Endodermal cell (in vitro differentiated cells): ENCODE data around the gene PRKCI. TPM values are rescaled to one million over a fixed set of nuclear protein-coding genes. Genes with fewer than 3 reads are reported as not detected.

ENCODE experiments used
- DNase-seq: peaks from one replicate; pipeline ENCODE4 v3.0.0-alpha.2; 2017
- H3K27ac ChIP-seq: 2 replicates; pipeline ENCODE4 v1.5.1; 2013; ENCODE audit warnings: mild to moderate bottlenecking, low read depth, low read length, moderate library complexity
- H3K27me3 ChIP-seq: 2 replicates; pipeline ENCODE4 v1.6.1; 2013; ENCODE audit warnings: mild to moderate bottlenecking, low read length, moderate library complexity; ENCODE audit not compliant: insufficient read depth, control insufficient read depth, poor library complexity, severe bottlenecking
- H3K36me3 ChIP-seq: 2 replicates; pipeline ENCODE4 v1.7.0; 2013; ENCODE audit warnings: mild to moderate bottlenecking, low read length, moderate library complexity; ENCODE audit not compliant: control insufficient read depth, insufficient read depth
- H3K4me1 ChIP-seq: one replicate; pipeline ENCODE4 v1.7.0; 2013; ENCODE audit warnings: low read length; ENCODE audit not compliant: control insufficient read depth, insufficient read depth
- H3K4me3 ChIP-seq: 2 replicates; pipeline ENCODE4 v1.5.1; 2013; ENCODE audit warnings: mild to moderate bottlenecking, low read length, moderate library complexity
- H3K9ac ChIP-seq: 2 replicates; pipeline ENCODE4 v1.6.1; 2013; ENCODE audit warnings: mild to moderate bottlenecking, low read length, moderate library complexity; ENCODE audit not compliant: poor library complexity, severe bottlenecking; ENCODE audit errors: extremely low read depth
- H3K9me3 ChIP-seq: 2 replicates; pipeline ENCODE4 v1.6.1; 2013; ENCODE audit warnings: mild to moderate bottlenecking, low read length, moderate library complexity; ENCODE audit not compliant: control insufficient read depth
- H3K27ac Mint-ChIP-seq: 2 replicates; pipeline ENCODE4 v1.8.0; 2020; ENCODE audit warnings: mixed read lengths
- H3K27me3 Mint-ChIP-seq: 2 replicates; pipeline ENCODE4 v1.8.0; 2021; ENCODE audit warnings: mild to moderate bottlenecking, mixed read lengths; ENCODE audit not compliant: insufficient read depth
- H3K36me3 Mint-ChIP-seq: 2 replicates; pipeline ENCODE4 v1.8.0; 2020; ENCODE audit warnings: low read depth, mixed read lengths
- H3K4me1 Mint-ChIP-seq: 2 replicates; pipeline ENCODE4 v1.8.0; 2020; ENCODE audit warnings: mixed read lengths
- H3K4me3 Mint-ChIP-seq: 2 replicates; pipeline ENCODE4 v1.8.0; 2020; ENCODE audit warnings: mild to moderate bottlenecking, moderate library complexity, mixed read lengths
- H3K9me3 Mint-ChIP-seq: 2 replicates; pipeline ENCODE4 v1.8.0; 2020; ENCODE audit warnings: mild to moderate bottlenecking, mixed read lengths
- CTCF ChIP-seq: fragments of 200-600 bp; sonication (generic); conservative IDR thresholded peaks from 2 replicates; pipeline ENCODE4 v1.5.0; 2021; ENCODE audit warnings: antibody characterized with exemption, mild to moderate bottlenecking
- WGBS, 2 experiments: methylation state at CpG; one replicate each; pipeline versions ENCODE4 v1.1.5 to v1.1.7; 2013; ENCODE audit warnings: missing lambda C conversion rate in 2 of 2, mixed read lengths in 1 of 2; ENCODE audit not compliant: insufficient coverage in 1 of 2, insufficient read length in 1 of 2; 5-methylcytosine and 5-hydroxymethylcytosine counted together
- total RNA-seq, 2 donors: library from RNA; stranded (reverse); fragmentation: NEBNext Ultra II Directional in 1 of 2; extraction: Animal tissue kit (Norgen Biotek cat#: 25700) in 1 of 2; gene quantifications; 2 replicates in 1 of 2; 3 replicates in 1 of 2; pipeline ENCODE4 v1.2.1, GENCODE V29; 2021

Gene PRKCI
- total RNA-seq, 2 donors from 2014 or later: 81.9 to 103 TPM

DNA sequence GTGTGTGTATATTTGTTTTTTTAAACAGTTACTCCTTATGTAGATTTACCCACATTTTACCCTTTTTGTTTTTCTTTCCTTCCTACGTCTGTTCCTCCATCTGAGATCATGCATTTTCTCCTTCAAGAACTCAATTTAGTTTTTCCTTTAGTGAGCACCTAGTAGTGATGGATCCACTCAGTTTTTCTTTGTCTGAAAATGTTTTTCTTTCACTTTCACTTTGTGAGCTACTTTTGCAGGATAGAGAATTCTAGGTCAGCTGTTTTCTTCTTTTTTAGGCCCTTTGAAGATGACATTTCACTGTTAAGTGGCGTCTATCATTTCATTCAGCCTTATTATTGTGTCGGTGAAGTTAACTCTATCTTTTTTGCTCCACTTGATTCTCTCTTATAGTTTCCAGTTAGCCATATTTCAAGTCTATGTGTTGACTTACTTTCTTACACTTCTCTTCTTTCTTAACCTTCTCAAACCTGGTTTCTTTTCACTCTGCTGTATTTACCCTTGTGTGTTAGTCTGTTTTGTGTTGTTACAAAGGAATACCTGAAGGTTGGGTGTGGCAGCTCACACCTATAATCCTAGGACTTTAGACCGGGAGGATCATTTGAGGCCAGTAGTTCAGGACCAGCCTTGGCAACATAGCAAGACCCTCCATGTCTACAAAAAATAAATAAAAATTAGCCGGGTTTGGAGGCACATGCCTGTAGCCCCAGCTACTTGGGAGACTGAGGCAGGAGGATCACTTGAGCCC is 55.8 kb downstream of the PRKCI start:
- Mint-ChIP-seq H3K4me1 (no peaks in the 10 kb centered on the region), H3K27me3 (no peaks in the 10 kb centered on the region), H3K27ac (no peak overlapping the region), H3K36me3 (peaks cover 75% of the 10 kb centered on the region), H3K9me3 (no peaks in the 10 kb centered on the region), H3K4me3 (no peak overlapping the region)
- Histone ChIP-seq H3K9ac (no peak overlapping the region), H3K9me3 (no peaks in the 10 kb centered on the region), H3K4me1 (no peaks in the 10 kb centered on the region), H3K4me3 (no peak overlapping the region), H3K27me3 (no peaks in the 10 kb centered on the region), H3K36me3 (peaks cover 87% of the 10 kb centered on the region), H3K27ac (no peak overlapping the region)
- no peak for TF ChIP-seq CTCF
- WGBS, 2 experiments: 93 to 100% methylated on average over 4 to 5 of the region's 5 CpGs
- DNase-seq: no peak

DNA sequence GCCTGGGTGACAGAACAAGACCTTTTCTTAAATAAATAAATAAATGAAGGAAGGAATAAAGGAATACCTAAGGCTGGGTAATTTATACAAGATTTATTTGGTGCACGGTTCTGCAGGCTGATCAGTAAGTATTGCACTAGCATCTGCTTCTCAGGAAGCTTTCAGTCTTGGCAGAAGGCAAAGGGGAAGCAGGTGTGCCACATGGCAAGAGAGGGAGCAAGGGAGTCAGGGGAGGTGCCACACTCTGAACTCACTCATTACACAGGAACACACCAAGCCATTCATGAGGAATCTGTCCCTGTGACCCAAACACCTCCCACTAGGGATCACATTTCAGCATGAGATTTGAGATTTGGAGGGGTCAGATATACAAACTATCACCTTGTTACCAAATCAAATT is 56.4 kb downstream of the PRKCI start:
- no peak overlapping the region for H3K27ac Mint-ChIP-seq
- H3K4me1 Mint-ChIP-seq: no peaks in the 10 kb centered on the region
- Histone ChIP-seq H3K9ac (no peak overlapping the region), H3K4me3 (no peak overlapping the region), H3K27ac (no peak overlapping the region), H3K4me1 (no peaks in the 10 kb centered on the region), H3K27me3 (no peaks in the 10 kb centered on the region), H3K9me3 (no peaks in the 10 kb centered on the region), H3K36me3 (peaks cover 85% of the 10 kb centered on the region)
- 97% methylated on average over 1 of the region's 1 CpG; no CpG with 5 or more reads in 1 of the 2 experiments for WGBS, 2 experiments
- no peaks in the 10 kb centered on the region for H3K27me3 Mint-ChIP-seq
- no peaks in the 10 kb centered on the region for H3K9me3 Mint-ChIP-seq
- no peak for DNase-seq
- no peak for TF ChIP-seq CTCF
- no peak overlapping the region for H3K4me3 Mint-ChIP-seq
- peaks cover 75% of the 10 kb centered on the region for H3K36me3 Mint-ChIP-seq

DNA sequence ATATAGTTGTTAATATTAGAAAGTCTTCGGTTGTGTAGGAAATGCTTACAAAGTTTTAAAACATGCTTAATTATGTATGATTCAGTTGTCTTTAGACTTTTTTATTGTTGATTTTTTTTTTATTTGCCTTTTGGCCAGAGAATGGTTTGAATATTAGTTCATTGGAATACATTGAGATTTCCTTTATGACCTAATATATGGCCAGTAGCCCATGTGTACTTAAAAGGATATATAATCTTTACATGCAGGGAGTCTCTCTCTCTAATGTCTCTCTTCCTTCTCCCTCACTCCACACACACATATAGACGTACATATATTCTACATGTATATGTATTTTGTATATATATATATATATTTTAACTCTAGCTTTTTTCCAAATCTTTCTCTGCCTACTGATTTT is 68.0 kb downstream of the PRKCI start:
- no peaks in the 10 kb centered on the region for H3K27me3 Mint-ChIP-seq
- H3K27ac Mint-ChIP-seq: no peak overlapping the region
- peaks cover 65% of the 10 kb centered on the region for H3K36me3 Mint-ChIP-seq
- H3K36me3 ChIP-seq: peaks cover 49% of the 10 kb centered on the region
- WGBS, 2 experiments: 93 to 100% methylated on average over 1 of the region's 2 CpGs
- no peaks in the 10 kb centered on the region for H3K4me1 Mint-ChIP-seq
- no peak overlapping the region for H3K27ac ChIP-seq
- H3K9ac ChIP-seq: no peak overlapping the region
- no peaks in the 10 kb centered on the region for H3K27me3 ChIP-seq
- no peak overlapping the region for H3K4me3 ChIP-seq
- peaks cover 3% of the 10 kb centered on the region for H3K9me3 Mint-ChIP-seq
- no peak overlapping the region for H3K4me3 Mint-ChIP-seq
- no peak for DNase-seq
- no peaks in the 10 kb centered on the region for H3K4me1 ChIP-seq
- no peak for TF ChIP-seq CTCF
- peaks cover 9% of the 10 kb centered on the region for H3K9me3 ChIP-seq
